SK-N-MC (cell line): Measurements from ENCODE around the gene ESRP2.

Source experiments
- DNase-seq: peaks from one replicate; pipeline ENCODE4 v3.0.0-alpha.2; 2011; ENCODE audit warnings: low read depth, low spot score
- H3K27ac ChIP-seq: fragments of 200-600 bp; sonication (generic); 2 replicates; pipeline ENCODE4 v1.5.1; 2016; ENCODE audit warnings: mixed run types
- H3K36me3 ChIP-seq: fragments of 200-600 bp; sonication (generic); 2 replicates; pipeline ENCODE4 v1.6.1; 2017; ENCODE audit warnings: antibody characterized with exemption, low read length, mixed read lengths; ENCODE audit not compliant: insufficient read depth
- H3K4me3 ChIP-seq: fragments of 200-600 bp; sonication (generic); 2 replicates; pipeline ENCODE4 v1.5.1; 2016
- H3K9ac ChIP-seq: fragments of 200-600 bp; sonication (generic); 2 replicates; pipeline ENCODE4 v1.8.0; 2017; ENCODE audit warnings: mixed run types, mixed read lengths; ENCODE audit not compliant: insufficient read length
- H3K9me3 ChIP-seq: fragments of 200-600 bp; sonication (generic); 2 replicates; pipeline ENCODE4 v1.6.1; 2017; ENCODE audit warnings: low read depth, mild to moderate bottlenecking, antibody characterized with exemption, low read length, moderate library complexity, mixed read lengths
- EZH2 ChIP-seq: fragments of 200-600 bp; sonication (generic); IDR thresholded peaks from one replicate; pipeline ENCODE4 v1.6.1; 2017; ENCODE audit warnings: antibody characterized with exemption
- FOXP2 ChIP-seq: optimal IDR thresholded peaks from 2 replicates; pipeline ENCODE3; 2011; ENCODE audit warnings: mild to moderate bottlenecking, moderate library complexity; ENCODE audit not compliant: insufficient read depth; ENCODE audit errors: extremely low read length, control extremely low read depth
- POLR2AphosphoS5 ChIP-seq: IDR thresholded peaks from 2 replicates; pipeline ENCODE4 v1.6.1; 2012; ENCODE audit warnings: mild to moderate bottlenecking, low read depth, low read length, borderline replicate concordance

Gene ESRP2

GRCh38 chr16:68236137-68236825 is 354 bp upstream of the ESRP2 start:
- Histone ChIP-seq H3K27ac (no peak overlapping the region), H3K9ac (no peak overlapping the region), H3K4me3 (no peak overlapping the region), H3K9me3 (no peaks in the 10 kb centered on the region), H3K36me3 (no peaks in the 10 kb centered on the region)
- TF ChIP-seq FOXP2: no peak
- TF ChIP-seq POLR2AphosphoS5: no peak
- TF ChIP-seq EZH2: no peak
- DNase-seq: no peak

- no peaks in the 10 kb centered on the region for H3K36me3 ChIP-seq
- H3K9me3 ChIP-seq: no peaks in the 10 kb centered on the region
- H3K27ac ChIP-seq: no peak overlapping the region
- TF ChIP-seq EZH2 (no peak), POLR2AphosphoS5 (no peak), FOXP2 (no peak)
- no peak overlapping the region for H3K4me3 ChIP-seq
- DNase-seq: no peak
- no peak overlapping the region for H3K9ac ChIP-seq
Measured at GRCh38 chr16:68235108-68235886, 630 bp downstream of the ESRP2 start.

GRCh38 chr16:68234188-68235107 is 1.5 kb downstream of the ESRP2 start:
- DNase-seq: no peak
- TF ChIP-seq FOXP2 (no peak), POLR2AphosphoS5 (no peak), EZH2 (no peak)
- H3K9ac ChIP-seq: no peak overlapping the region
- H3K4me3 ChIP-seq: no peak overlapping the region
- no peaks in the 10 kb centered on the region for H3K9me3 ChIP-seq
- no peaks in the 10 kb centered on the region for H3K36me3 ChIP-seq
- no peak overlapping the region for H3K27ac ChIP-seq

GRCh38 chr16:68233835-68234187 is 2.1 kb downstream of the ESRP2 start:
- no peak overlapping the region for H3K9ac ChIP-seq
- no peak overlapping the region for H3K4me3 ChIP-seq
- no peak for DNase-seq
- H3K27ac ChIP-seq: no peak overlapping the region
- no peaks in the 10 kb centered on the region for H3K9me3 ChIP-seq
- H3K36me3 ChIP-seq: no peaks in the 10 kb centered on the region
- TF ChIP-seq EZH2 (no peak), FOXP2 (no peak), POLR2AphosphoS5 (no peak)

DNA sequence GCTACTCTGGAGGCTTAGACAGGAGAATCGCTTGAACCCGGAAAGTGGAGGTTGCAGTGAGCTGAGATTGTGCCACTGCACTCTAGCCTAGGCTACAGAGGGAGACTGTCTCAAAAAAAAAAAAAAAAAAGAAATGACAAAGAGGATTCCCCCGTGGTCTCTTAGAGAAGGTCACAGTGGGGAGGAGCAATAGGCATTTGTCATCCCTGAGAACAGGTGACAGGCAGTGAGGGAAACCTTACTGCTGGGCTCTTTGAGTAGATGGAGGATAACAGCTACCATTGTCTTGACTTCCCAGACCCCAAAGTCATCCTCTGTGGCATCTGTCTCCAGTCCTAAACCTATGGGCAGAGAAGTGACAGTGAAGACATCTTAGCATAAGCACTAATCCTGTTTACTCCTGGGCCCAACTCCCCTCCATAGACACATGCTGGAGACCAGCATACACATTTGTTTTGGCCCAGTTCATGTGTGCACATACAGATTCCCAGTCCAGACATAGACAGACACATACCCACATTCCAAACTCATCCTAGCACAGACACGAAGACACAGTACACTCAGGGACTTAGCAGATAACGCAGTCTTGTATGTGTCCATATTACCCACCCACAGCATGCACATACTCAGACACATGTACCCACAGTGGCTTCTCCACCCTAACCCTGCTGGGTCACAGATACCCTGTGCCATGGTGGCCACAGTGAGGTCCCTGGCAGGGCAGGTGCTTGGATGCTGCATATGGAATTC is 2.7 kb downstream of the ESRP2 start:
- H3K36me3 ChIP-seq: no peaks in the 10 kb centered on the region
- TF ChIP-seq POLR2AphosphoS5 (no peak), EZH2 (no peak), FOXP2 (no peak)
- H3K9ac ChIP-seq: no peak overlapping the region
- H3K4me3 ChIP-seq: no peak overlapping the region
- no peak for DNase-seq
- no peaks in the 10 kb centered on the region for H3K9me3 ChIP-seq
- no peak overlapping the region for H3K27ac ChIP-seq

GRCh38 chr16:68232335-68232734 is 3.6 kb downstream of the ESRP2 start:
- Histone ChIP-seq H3K9ac (no peak overlapping the region), H3K36me3 (no peaks in the 10 kb centered on the region), H3K4me3 (no peak overlapping the region), H3K9me3 (no peaks in the 10 kb centered on the region), H3K27ac (no peak overlapping the region)
- TF ChIP-seq FOXP2 (no peak), EZH2 (no peak), POLR2AphosphoS5 (no peak)
- no peak for DNase-seq

DNA sequence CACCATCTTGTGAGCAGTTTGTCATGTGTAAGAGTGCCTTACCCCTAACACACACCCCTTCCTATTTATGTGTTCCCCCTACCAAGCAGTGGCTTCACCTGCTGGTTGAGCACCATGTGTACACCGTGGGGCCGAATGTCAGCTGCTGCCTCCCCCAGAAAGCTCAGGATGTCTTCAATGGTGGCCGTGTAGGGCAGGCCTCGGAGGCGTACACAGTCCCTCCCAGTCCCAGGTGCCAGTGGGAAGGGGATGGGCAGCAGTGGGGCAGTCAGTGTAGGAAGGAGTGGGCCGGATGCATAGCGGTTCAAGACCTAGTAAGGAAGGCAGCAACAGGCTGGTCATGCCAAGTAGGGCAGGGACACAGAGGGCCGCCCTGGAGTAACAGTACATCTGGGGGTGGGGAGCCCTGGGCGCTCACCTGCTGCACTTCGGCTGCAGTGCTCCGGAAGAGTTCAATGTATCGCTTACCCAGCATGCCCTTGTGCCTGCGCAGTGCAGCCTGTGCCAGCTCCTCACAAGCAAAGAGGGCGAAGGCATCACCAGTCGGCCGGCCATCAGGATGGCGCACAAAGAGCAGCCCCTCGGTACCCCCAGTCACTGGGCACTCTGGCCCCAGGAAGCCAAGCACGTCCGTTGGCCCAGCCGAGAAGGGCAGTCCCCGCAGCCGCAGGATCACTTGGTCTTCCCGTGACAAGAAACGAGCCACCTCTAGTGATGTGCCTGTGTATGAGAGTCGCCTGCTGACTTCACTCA is 4.4 kb downstream of the ESRP2 start:
- no peak overlapping the region for H3K9ac ChIP-seq
- H3K27ac ChIP-seq: no peak overlapping the region
- no peak for DNase-seq
- TF ChIP-seq POLR2AphosphoS5: no peak
- no peak for TF ChIP-seq EZH2
- no peak for TF ChIP-seq FOXP2
- H3K9me3 ChIP-seq: no peaks in the 10 kb centered on the region
- H3K36me3 ChIP-seq: no peaks in the 10 kb centered on the region
- no peak overlapping the region for H3K4me3 ChIP-seq
